Progenitor cell of endocrine pancreas (in vitro differentiated cells): Measurements from ENCODE around the gene TMTC1. TPM values are rescaled to one million over a fixed set of nuclear protein-coding genes. Genes with fewer than 3 reads are reported as not detected.
A peak's percentile ranks its signal among the peaks of the same experiment; 100 is the strongest.
"Not testable (repeated sequence)": the region's sequence is repeated elsewhere in the genome, so short reads cannot be mapped to it uniquely, and the experiment has no call there.

Experiments
- DNase-seq: peaks from one replicate; pipeline ENCODE4 v3.0.0; 2021; ENCODE audit warnings: low spot score; ENCODE audit not compliant: unreplicated experiment
- H3K27ac Mint-ChIP-seq: 2 replicates; pipeline ENCODE4 v1.8.0; 2021; ENCODE audit warnings: mild to moderate bottlenecking, moderate library complexity, mixed read lengths
- H3K27me3 Mint-ChIP-seq: 2 replicates; pipeline ENCODE4 v1.8.0; 2021; ENCODE audit warnings: mixed read lengths
- H3K36me3 Mint-ChIP-seq: 2 replicates; pipeline ENCODE4 v1.8.0; 2022; ENCODE audit warnings: mixed read lengths; ENCODE audit not compliant: insufficient read depth
- H3K4me1 Mint-ChIP-seq: 2 replicates; pipeline ENCODE4 v1.8.0; 2021; ENCODE audit warnings: low read depth, mixed read lengths
- H3K4me3 Mint-ChIP-seq: 2 replicates; pipeline ENCODE4 v1.8.0; 2021; ENCODE audit warnings: low read depth, mild to moderate bottlenecking, moderate library complexity, mixed read lengths
- H3K9me3 Mint-ChIP-seq: 2 replicates; pipeline ENCODE4 v1.8.0; 2021; ENCODE audit warnings: low read depth, mixed read lengths
- CTCF ChIP-seq: fragments of 200-600 bp; sonication (generic); IDR thresholded peaks from one replicate; pipeline ENCODE4 v1.5.0; 2021; ENCODE audit warnings: antibody characterized with exemption, mild to moderate bottlenecking; ENCODE audit not compliant: unreplicated experiment
- total RNA-seq: library from RNA; stranded (reverse); gene quantifications from 2 replicates; pipeline ENCODE4 v1.2.1, GENCODE V29; 2021

TMTC1 gene
- total RNA-seq, 1 donor from 2014 or later = 19.2 TPM

- no peak for DNase-seq
- Mint-ChIP-seq H3K27ac (no peak overlapping the region), H3K27me3 (no peaks in the 10 kb centered on the region), H3K4me1 (peaks cover 5% of the 10 kb centered on the region), H3K9me3 (peaks cover 4% of the 10 kb centered on the region), H3K36me3 (peaks cover 10% of the 10 kb centered on the region), H3K4me3 (no peak overlapping the region)
- no peak for TF ChIP-seq CTCF
These were observed 224.5 kb downstream of the TMTC1 start for GRCh38 chr12:29559198-29559597.

GRCh38 chr12:29556363-29556762 is 227.4 kb downstream of the TMTC1 start:
- TF ChIP-seq CTCF = no peak
- Mint-ChIP-seq H3K27me3 (no peaks in the 10 kb centered on the region), H3K27ac (no peak overlapping the region), H3K4me3 (no peak overlapping the region), H3K36me3 (peaks cover 8% of the 10 kb centered on the region), H3K4me1 (no peaks in the 10 kb centered on the region), H3K9me3 (peaks cover 3% of the 10 kb centered on the region)
- no peak for DNase-seq

- H3K4me3 Mint-ChIP-seq, DNase-seq, H3K27ac Mint-ChIP-seq, H3K36me3 Mint-ChIP-seq, H3K9me3 Mint-ChIP-seq, H3K27me3 Mint-ChIP-seq, H3K4me1 Mint-ChIP-seq: not testable (repeated sequence)
These were observed 228.3 kb downstream of the TMTC1 start for GRCh38 chr12:29555451-29555850.

GRCh38 chr12:29552994-29553748 is 230.6 kb downstream of the TMTC1 start:
- H3K27me3 Mint-ChIP-seq = no peaks in the 10 kb centered on the region
- TF ChIP-seq CTCF = no peak
- H3K4me1 Mint-ChIP-seq = no peaks in the 10 kb centered on the region
- peaks cover 3% of the 10 kb centered on the region for H3K9me3 Mint-ChIP-seq
- peaks cover 8% of the 10 kb centered on the region for H3K36me3 Mint-ChIP-seq
- no peak for DNase-seq
- H3K4me3 Mint-ChIP-seq = no peak overlapping the region
- H3K27ac Mint-ChIP-seq = no peak overlapping the region

- TF ChIP-seq CTCF = peak; percentile 100
These were observed 231.3 kb downstream of the TMTC1 start for GRCh38 chr12:29552324-29552927.

GRCh38 chr12:29551812-29552211 is 231.9 kb downstream of the TMTC1 start:
- Mint-ChIP-seq H3K9me3 (peaks cover 3% of the 10 kb centered on the region), H3K27me3 (no peaks in the 10 kb centered on the region), H3K4me3 (no peak overlapping the region), H3K36me3 (peaks cover 7% of the 10 kb centered on the region), H3K4me1 (peaks cover 3% of the 10 kb centered on the region), H3K27ac (no peak overlapping the region)
- TF ChIP-seq CTCF = no peak
- no peak for DNase-seq

More at GRCh38 chr12:29552324-29552927, 231.3 kb downstream of the TMTC1 start:
- peak; percentile 72 for DNase-seq
- Mint-ChIP-seq H3K4me1 (peaks cover 1% of the 10 kb centered on the region), H3K27me3 (no peaks in the 10 kb centered on the region), H3K9me3 (peaks cover 3% of the 10 kb centered on the region), H3K4me3 (no peak overlapping the region), H3K27ac (no peak overlapping the region), H3K36me3 (peaks cover 7% of the 10 kb centered on the region)
